SW 1271 (cell line): ENCODE results near the gene PAWR.
"Not testable (repeated sequence)": the region's sequence is repeated elsewhere in the genome, so short reads cannot be mapped to it uniquely, and the experiment has no call there.

ENCODE experiments used
- DNase-seq, 2 experiments: peaks; one replicate each; lab custom pipeline; 2025; lab: John Stamatoyannopoulos, UW

PAWR gene

GRCh38 chr12:79548610-79548924, 142.2 kb downstream of the PAWR start:
- DNase-seq, result no peak

- DNase-seq, result peak; percentile 45 to 86
These were observed 142.8 kb downstream of the PAWR start for GRCh38 chr12:79547735-79548609.

GRCh38 chr12:79547044-79547734, 143.6 kb downstream of the PAWR start:
- DNase-seq, result peak; percentile 64 to 95

GRCh38 chr12:79546466-79547043, 144.2 kb downstream of the PAWR start:
- DNase-seq, result no peak

- DNase-seq, result not testable (repeated sequence)
These were observed 146.3 kb downstream of the PAWR start for GRCh38 chr12:79544439-79544838.

- no peak for DNase-seq
These were observed 153.1 kb downstream of the PAWR start for GRCh38 chr12:79537675-79538074.

- no peak for DNase-seq
These were observed 155.0 kb downstream of the PAWR start for GRCh38 chr12:79535751-79536150.
